IMR-90 (cell line): ENCODE results near the gene EXT2. TPM values are rescaled to one million over a fixed set of nuclear protein-coding genes. Genes with fewer than 3 reads are reported as not detected.

Experiments
- ATAC-seq: fragments of 200-7000 bp; cut with Tn5 transposase; 2 replicates; pipeline ENCODE4 v1.9.1; 2020; ENCODE audit warnings: low read depth, mild to moderate bottlenecking, moderate library complexity
- BruUV-seq: library from RNA; stranded (reverse); fragments of 400-500 nt; replicated peaks from 2 replicates; lab custom pipeline; 2021; lab: Mats Ljungman, UMichigan
- CTCF ChIA-PET: fragments of 300-600 bp; formaldehyde crosslinking; extraction: SDS; loops from one replicate; lab custom pipeline; 2021; ENCODE audit warnings: antibody characterized with exemption; lab: Yijun Ruan, JAX
- POLR2A ChIA-PET: fragments of 300-600 bp; sonication (Branson Sonifier 250); formaldehyde crosslinking; loops from one replicate; lab custom pipeline; 2022; ENCODE audit warnings: antibody characterized with exemption; ENCODE audit not compliant: unreplicated experiment; lab: Charles Lee
- DNase-seq: peaks from one replicate; pipeline ENCODE4 v3.0.0; 2013
- H2AFZ ChIP-seq: replicated peaks from 2 replicates; pipeline ENCODE3; 2013; ENCODE audit warnings: low read length, mild to moderate bottlenecking; ENCODE audit not compliant: poor library complexity
- H2AK5ac ChIP-seq: 2 replicates; pipeline ENCODE4 v1.6.1; 2013; ENCODE audit warnings: low read depth, low read length, inconsistent platforms
- H2AK9ac ChIP-seq: replicated peaks from 2 replicates; pipeline ENCODE3; 2013; ENCODE audit warnings: mild to moderate bottlenecking, low read depth, low read length, moderate library complexity; ENCODE audit not compliant: poor library complexity
- H2BK120ac ChIP-seq: 2 replicates; pipeline ENCODE4 v1.6.1; 2013; ENCODE audit warnings: low read depth, low read length, inconsistent platforms
- H2BK15ac ChIP-seq: 3 replicates; pipeline ENCODE4 v1.6.1; 2013; ENCODE audit warnings: low read depth, low read length, inconsistent platforms
- H2BK20ac ChIP-seq: 2 replicates; pipeline ENCODE4 v1.6.1; 2013; ENCODE audit warnings: low read depth, mild to moderate bottlenecking, inconsistent platforms, low read length, moderate library complexity
- H2BK5ac ChIP-seq: 2 replicates; pipeline ENCODE4 v1.6.1; 2013; ENCODE audit warnings: mild to moderate bottlenecking, low read depth, low read length, inconsistent platforms; ENCODE audit not compliant: poor library complexity, severe bottlenecking
- H3K14ac ChIP-seq: replicated peaks from 2 replicates; pipeline ENCODE4 v1.6.1; 2013; ENCODE audit warnings: low read depth, low read length, inconsistent platforms
- H3K18ac ChIP-seq: 2 replicates; pipeline ENCODE4 v1.6.1; 2013; ENCODE audit warnings: low read depth, low read length, control low read depth
- H3K23ac ChIP-seq: 2 replicates; pipeline ENCODE4 v1.6.1; 2013; ENCODE audit warnings: low read depth, low read length, inconsistent platforms
- H3K27ac ChIP-seq: 2 replicates; pipeline ENCODE4 v1.5.1; 2013; ENCODE audit warnings: mild to moderate bottlenecking, control low read depth, low read length; ENCODE audit not compliant: insufficient read depth
- H3K27me3 ChIP-seq: 2 replicates; pipeline ENCODE4 v1.6.1; 2013; ENCODE audit warnings: low read length; ENCODE audit not compliant: control insufficient read depth, insufficient read depth
- H3K36me3 ChIP-seq: 2 replicates; pipeline ENCODE4 v1.6.1; 2013; ENCODE audit warnings: low read length, mixed read lengths; ENCODE audit not compliant: control insufficient read depth, insufficient read depth
- H3K4ac ChIP-seq: 2 replicates; pipeline ENCODE4 v1.6.1; 2013; ENCODE audit warnings: low read depth, low read length, inconsistent platforms
- H3K4me1 ChIP-seq: 2 replicates; pipeline ENCODE4 v1.6.1; 2013; ENCODE audit warnings: low read length, mixed read lengths; ENCODE audit not compliant: control insufficient read depth, insufficient read depth
- H3K4me2 ChIP-seq: 2 replicates; pipeline ENCODE4 v1.6.1; 2013; ENCODE audit warnings: low read depth, mild to moderate bottlenecking, control low read depth, low read length, moderate library complexity
- H3K4me3 ChIP-seq: 2 replicates; pipeline ENCODE4 v1.5.1; 2013; ENCODE audit warnings: low read depth, mild to moderate bottlenecking, control low read depth, low read length, moderate library complexity; ENCODE audit not compliant: insufficient read depth
- H3K56ac ChIP-seq: 2 replicates; pipeline ENCODE4 v1.6.1; 2013; ENCODE audit warnings: low read length, inconsistent platforms; ENCODE audit not compliant: insufficient read depth; ENCODE audit errors: extremely low read depth
- H3K79me1 ChIP-seq, 2 experiments: 2 replicates each; pipeline ENCODE4 v1.6.1; 2013; ENCODE audit warnings: low read length in 2 of 2, inconsistent platforms in 1 of 2, low read depth in 1 of 2
- H3K9ac ChIP-seq: 2 replicates; pipeline ENCODE4 v1.6.1; 2013; ENCODE audit warnings: low read depth, low read length, control low read depth
- H3K9me1 ChIP-seq: 2 replicates; pipeline ENCODE4 v1.6.1; 2013; ENCODE audit warnings: low read length, inconsistent platforms; ENCODE audit not compliant: insufficient read depth
- H3K9me3 ChIP-seq: 2 replicates; pipeline ENCODE4 v1.6.1; 2013; ENCODE audit warnings: low read length; ENCODE audit not compliant: control insufficient read depth, insufficient read depth
- H4K20me1 ChIP-seq: 2 replicates; pipeline ENCODE4 v1.6.1; 2013; ENCODE audit warnings: low read length, inconsistent platforms; ENCODE audit not compliant: insufficient read depth
- H4K5ac ChIP-seq: 2 replicates; pipeline ENCODE4 v1.6.1; 2013; ENCODE audit warnings: mild to moderate bottlenecking, low read depth, low read length, control low read depth
- H4K8ac ChIP-seq, 2 experiments: 2 replicates each; pipeline ENCODE4 v1.6.1; 2013; ENCODE audit warnings: low read depth in 2 of 2, low read length in 2 of 2, control low read depth in 1 of 2, inconsistent platforms in 1 of 2
- H4K91ac ChIP-seq: 2 replicates; pipeline ENCODE4 v1.6.1; 2013; ENCODE audit warnings: low read depth, low read length, inconsistent platforms; ENCODE audit not compliant: insufficient read depth
- MAZ ChIP-seq: IDR thresholded peaks from 2 replicates; pipeline ENCODE4 v1.6.1; 2012; ENCODE audit warnings: low read depth, mild to moderate bottlenecking, low read length, improper control_type of control experiment, moderate library complexity, borderline replicate concordance
- RFX5 ChIP-seq: IDR thresholded peaks from 2 replicates; pipeline ENCODE4 v1.8.0; 2012; ENCODE audit warnings: low read depth, mild to moderate bottlenecking, low read length, moderate library complexity
- WGBS, 2 experiments: methylation state at CpG; one replicate each; pipeline versions ENCODE4 v1.1.5 to v1.1.7; 2013; ENCODE audit warnings: missing lambda C conversion rate in 2 of 2; ENCODE audit not compliant: insufficient read length in 1 of 2; ENCODE audit errors: extremely low coverage in 2 of 2; 5-methylcytosine and 5-hydroxymethylcytosine counted together
- dilution Hi-C: fragments of 300-500 bp; cut with HindIII; formaldehyde crosslinking; loops from one replicate; pipeline ENCODE4 v1.14.3; 2018; ENCODE audit warnings: low sequenced_read_pairs; ENCODE audit not compliant: unreplicated experiment
- in situ Hi-C: fragments of 300-500 bp; cut with MboI; formaldehyde crosslinking; loops from 3 replicates; pipeline ENCODE4 v1.14.3; 2019; ENCODE audit warnings: low sequenced_read_pairs, inconsistent platforms, mixed read lengths
- intact Hi-C: fragments of 100-400 bp; cut with micrococcal nuclease; formaldehyde crosslinking; loops from 2 replicates; pipeline ENCODE4 v1.10.0; 2022
- polyA plus RNA-seq, 3 experiments: library from polyadenylated mRNA; depleted of rRNA; stranded (reverse); fragments of >200 nt; gene quantifications; 2 replicates each; pipeline ENCODE4 v1.2.3, GENCODE V29; 2012; ENCODE audit warnings: low replicate concordance in 1 of 3
- total RNA-seq: library from RNA; depleted of rRNA; stranded (reverse); fragments of >200 nt; gene quantifications from 2 replicates; pipeline ENCODE4 v1.2.3, GENCODE V29; 2012

EXT2 gene
- total and polyA plus RNA-seq, 2 of the 4 experiments (the other 2 are of a cell fraction): 75.0 to 85.3 TPM

DNA sequence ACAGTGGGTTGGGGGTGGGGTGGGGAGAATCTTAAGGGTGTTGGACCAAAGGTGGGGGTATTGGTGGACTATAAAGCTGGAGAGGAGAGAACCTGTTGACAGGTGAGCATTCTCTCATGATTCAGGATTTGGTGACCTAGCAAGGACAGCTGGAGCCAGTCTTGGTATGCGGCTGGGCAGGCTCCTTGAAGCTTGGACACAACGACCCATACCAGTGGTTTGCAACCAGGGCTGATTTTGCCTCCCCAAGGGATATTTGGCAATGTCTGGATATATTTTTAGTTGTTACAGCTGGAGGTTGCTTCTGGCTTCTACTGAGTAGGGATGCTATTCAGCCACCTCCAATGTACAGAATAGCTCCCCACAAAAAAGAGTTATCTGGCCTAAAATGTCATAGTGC lies 5.6 kb downstream of the EXT2 start:
- Histone ChIP-seq H3K27ac (no peak overlapping the region), H4K5ac (no peak overlapping the region), H3K79me1 (peaks cover 31 to 62% of the 10 kb centered on the region in 2 experiments), H3K18ac (no peak overlapping the region), H3K4ac (no peak overlapping the region), H3K14ac (no peak overlapping the region), H3K4me2 (no peak overlapping the region), H2BK15ac (no peak overlapping the region), H2BK120ac (no peak overlapping the region), H2BK20ac (no peak overlapping the region), H4K91ac (no peak overlapping the region), H3K9ac (no peak overlapping the region), H3K36me3 (peaks cover 1% of the 10 kb centered on the region; the same call in 1 of the 2 replicates), H2AK5ac (no peak overlapping the region), H3K9me1 (peaks cover 9% of the 10 kb centered on the region; the same call in 1 of the 2 replicates), H2BK5ac (no peak overlapping the region), H4K8ac (no peak overlapping the region), H3K4me3 (no peak overlapping the region), H3K9me3 (no peaks in the 10 kb centered on the region), H4K20me1 (peaks cover 38% of the 10 kb centered on the region), H3K27me3 (no peaks in the 10 kb centered on the region), H3K4me1 (0 out of 2 replicates have a peak, but pooled peaks cover 2% of the 10 kb centered on the region), H2AFZ (no peak overlapping the region), H3K23ac (no peak overlapping the region), H3K56ac (no peak overlapping the region), H2AK9ac (no peak overlapping the region)
- WGBS, 2 experiments: no CpG with 5 or more reads among the region's 2 CpGs
- ATAC-seq: no peak
- no TSS peak for BruUV-seq
- dilution Hi-C loops (no loop called here), in situ Hi-C loops (loop anchor here (25.0 kb wide), 1 partner anchor 811 kb away; no protein-coding TSS in a partner anchor), intact Hi-C loops (no loop called here)
- CTCF ChIA-PET: no interaction called here
- POLR2A ChIA-PET: no interaction called here
- no peak for DNase-seq
- TF ChIP-seq RFX5 (no peak), MAZ (no peak)
